H1 (cell line): ENCODE measurements around the gene KCNAB2. TPM values are rescaled to one million over a fixed set of nuclear protein-coding genes. Genes with fewer than 3 reads are reported as not detected.

Source experiments
- CTCF ChIA-PET: fragments of 300-600 bp; sonication (Branson Sonifier 250); formaldehyde crosslinking; loops from one replicate; lab custom pipeline; 2021; ENCODE audit not compliant: partially characterized antibody; lab: Charles Lee
- POLR2A ChIA-PET: fragments of 300-600 bp; sonication (Branson Sonifier 250); formaldehyde crosslinking; loops from one replicate; lab custom pipeline; 2021; ENCODE audit warnings: inconsistent platforms; ENCODE audit not compliant: partially characterized antibody; lab: Charles Lee
- DNase-seq, 2 experiments: peaks; one replicate each; pipeline versions ENCODE4 v3.0.0 to v3.0.0-alpha.2; 2010 to 2022; ENCODE audit warnings: low spot score in 2 of 2, low read depth in 1 of 2, mixed read lengths in 1 of 2
- FAIRE-seq: peaks from 2 replicates; lab custom pipeline; 2011; peaks lifted over from hg19 to GRCh38; lab: Jason Lieb, UNC
- H2AFZ ChIP-seq: 2 replicates; pipeline ENCODE4 v1.8.1; 2012; ENCODE audit warnings: low read length, inconsistent platforms
- H2AK5ac ChIP-seq: 2 replicates; pipeline ENCODE4 v1.6.1; 2013; ENCODE audit warnings: low read depth, low read length
- H2BK120ac ChIP-seq: replicated peaks from 2 replicates; pipeline ENCODE3; 2013; ENCODE audit warnings: low read depth, low read length, inconsistent platforms
- H2BK12ac ChIP-seq: 2 replicates; pipeline ENCODE4 v1.6.1; 2013; ENCODE audit warnings: low read depth, low read length
- H2BK15ac ChIP-seq: 2 replicates; pipeline ENCODE4 v1.6.1; 2013; ENCODE audit warnings: low read length
- H2BK20ac ChIP-seq: 2 replicates; pipeline ENCODE4 v1.6.1; 2013; ENCODE audit warnings: low read length
- H2BK5ac ChIP-seq: 2 replicates; pipeline ENCODE4 v1.6.1; 2013; ENCODE audit warnings: low read depth, low read length
- H3K14ac ChIP-seq: 2 replicates; pipeline ENCODE4 v1.6.1; 2013; ENCODE audit warnings: inconsistent platforms; ENCODE audit not compliant: insufficient read length
- H3K18ac ChIP-seq: 2 replicates; pipeline ENCODE4 v1.6.1; 2013; ENCODE audit warnings: low read length; ENCODE audit errors: extremely low read depth
- H3K23ac ChIP-seq: 2 replicates; pipeline ENCODE4 v1.6.1; 2013; ENCODE audit warnings: inconsistent platforms; ENCODE audit not compliant: insufficient read length
- H3K23me2 ChIP-seq: 2 replicates; pipeline ENCODE4 v1.6.1; 2013; ENCODE audit warnings: low read depth, low read length
- H3K27ac ChIP-seq: 2 replicates; pipeline ENCODE4 v1.6.1; 2011; ENCODE audit warnings: low read depth, low read length, inconsistent platforms
- H3K27me3 ChIP-seq, 4 experiments: replicated peaks in 1 of 4; 1 replicate in 1 of 4; 2 replicates in 3 of 4; pipeline versions ENCODE4 v1.6.1 to v1.8.1; 2011 to 2013; ENCODE audit warnings: low read length in 3 of 4, mild to moderate bottlenecking in 3 of 4, inconsistent platforms in 2 of 4, mixed read lengths in 2 of 4, moderate library complexity in 1 of 4; ENCODE audit not compliant: control insufficient read depth in 3 of 4, insufficient read depth in 3 of 4; ENCODE audit errors: extremely low read depth in 1 of 4
- H3K36me3 ChIP-seq, 4 experiments: 2 replicates each; pipeline versions ENCODE4 v1.6.1 to v1.8.1; 2011 to 2013; ENCODE audit warnings: mild to moderate bottlenecking in 4 of 4, low read length in 3 of 4, moderate library complexity in 2 of 4, control low read depth in 1 of 4, inconsistent platforms in 1 of 4; ENCODE audit not compliant: insufficient read depth in 4 of 4, control insufficient read depth in 2 of 4
- H3K4ac ChIP-seq: replicated peaks from 2 replicates; pipeline ENCODE3; 2013; ENCODE audit warnings: low read length, low read depth, mixed read lengths, inconsistent platforms; ENCODE audit not compliant: insufficient read length
- H3K4me1 ChIP-seq, 4 experiments: replicated peaks in 1 of 4; 1 replicate in 1 of 4; 2 replicates in 3 of 4; pipeline versions ENCODE4 v1.6.1 to v1.8.1; 2011 to 2013; ENCODE audit warnings: low read length in 3 of 4, inconsistent platforms in 2 of 4, mixed read lengths in 1 of 4; ENCODE audit not compliant: insufficient read depth in 4 of 4, control insufficient read depth in 3 of 4
- H3K4me2 ChIP-seq, 2 experiments: 2 replicates each; pipeline versions ENCODE4 v1.6.1 to v1.8.1; 2011 to 2013; ENCODE audit warnings: low read depth in 2 of 2, low read length in 2 of 2, control low read depth in 1 of 2, inconsistent platforms in 1 of 2, mild to moderate bottlenecking in 1 of 2; ENCODE audit not compliant: insufficient read depth in 1 of 2
- H3K4me3 ChIP-seq, 4 experiments: fragments of 200-600, 300-600 bp in 1 of 4; sonication (generic), shearing (Covaris generic), sonication (Bioruptor Twin) in 1 of 4; 2 replicates each; pipeline versions ENCODE4 v1.5.1 to v1.8.1; 2011 to 2016; ENCODE audit warnings: low read length in 4 of 4, low read depth in 3 of 4, control low read depth in 2 of 4, inconsistent platforms in 2 of 4, mild to moderate bottlenecking in 2 of 4, mixed read lengths in 1 of 4, moderate library complexity in 1 of 4; ENCODE audit not compliant: insufficient read depth in 2 of 4; ENCODE audit errors: extremely low read depth in 1 of 4
- H3K56ac ChIP-seq: replicated peaks from 2 replicates; pipeline ENCODE3; 2013; ENCODE audit warnings: low read depth, mild to moderate bottlenecking, mixed read lengths, low read length, inconsistent platforms; ENCODE audit not compliant: insufficient read length
- H3K79me1 ChIP-seq: 2 replicates; pipeline ENCODE4 v1.6.1; 2013; ENCODE audit warnings: low read depth, low read length, control low read depth
- H3K79me2 ChIP-seq, 2 experiments: 2 replicates each; pipeline versions ENCODE4 v1.6.1 to v1.8.1; 2012 to 2013; ENCODE audit warnings: low read length in 2 of 2, mild to moderate bottlenecking in 2 of 2, inconsistent platforms in 1 of 2; ENCODE audit not compliant: insufficient read depth in 2 of 2, control insufficient read depth in 1 of 2
- H3K9ac ChIP-seq, 4 experiments: replicated peaks in 1 of 4; 1 replicate in 1 of 4; 2 replicates in 3 of 4; pipeline versions ENCODE4 v1.6.1 to v1.8.1; 2011 to 2013; ENCODE audit warnings: low read depth in 3 of 4, low read length in 3 of 4, control low read depth in 2 of 4, mild to moderate bottlenecking in 2 of 4, moderate library complexity in 2 of 4, inconsistent platforms in 1 of 4; ENCODE audit errors: extremely low read depth in 1 of 4
- H3K9me3 ChIP-seq, 2 experiments: 2 replicates each; pipeline versions ENCODE4 v1.6.1 to v1.8.1; 2012 to 2013; ENCODE audit warnings: mild to moderate bottlenecking in 2 of 2, moderate library complexity in 2 of 2, control low read depth in 1 of 2, inconsistent platforms in 1 of 2, low read depth in 1 of 2, low read length in 1 of 2, mixed read lengths in 1 of 2; ENCODE audit not compliant: insufficient read depth in 2 of 2
- H4K20me1 ChIP-seq, 2 experiments: replicated peaks in 1 of 2; 2 replicates each; pipeline versions ENCODE3 to v1.8.1; 2011 to 2013; ENCODE audit warnings: inconsistent platforms in 2 of 2, low read length in 2 of 2, mild to moderate bottlenecking in 1 of 2; ENCODE audit not compliant: insufficient read depth in 2 of 2, control insufficient read depth in 1 of 2
- H4K5ac ChIP-seq: 2 replicates; pipeline ENCODE4 v1.6.1; 2013; ENCODE audit warnings: low read length, low read depth, mixed read lengths, inconsistent platforms; ENCODE audit not compliant: insufficient read length
- H4K8ac ChIP-seq: 2 replicates; pipeline ENCODE4 v1.8.0; 2013; ENCODE audit warnings: mild to moderate bottlenecking, moderate library complexity, low read length, inconsistent platforms; ENCODE audit not compliant: insufficient read depth; ENCODE audit errors: extremely low read depth
- H4K91ac ChIP-seq: replicated peaks from 2 replicates; pipeline ENCODE3; 2013; ENCODE audit warnings: low read length, mixed read lengths, inconsistent platforms; ENCODE audit not compliant: insufficient read length
- HDAC2 ChIP-seq, 2 experiments: fragments of 300-600 bp in 1 of 2; sonication (generic) in 1 of 2; IDR thresholded peaks; 2 replicates each; pipeline ENCODE4 v1.6.1; 2011 to 2012; ENCODE audit warnings: low read depth in 2 of 2, low read length in 2 of 2, mild to moderate bottlenecking in 2 of 2, moderate library complexity in 2 of 2, borderline replicate concordance in 1 of 2, inconsistent platforms in 1 of 2
- RFX5 ChIP-seq: IDR thresholded peaks from 2 replicates; pipeline ENCODE4 v1.6.1; 2011; ENCODE audit warnings: low read depth, low read length, improper control_type of control experiment, borderline replicate concordance
- SIRT6 ChIP-seq: IDR thresholded peaks from one replicate; pipeline ENCODE4 v1.7.1; 2012; ENCODE audit warnings: low read length, inconsistent platforms
- YY1 ChIP-seq: IDR thresholded peaks from 2 replicates; pipeline ENCODE4 v1.6.1; 2011; ENCODE audit warnings: low read depth, mild to moderate bottlenecking, low read length
- WGBS, 2 experiments: shearing (Covaris generic) in 1 of 2; methylation state at CpG; one replicate each; pipeline versions ENCODE4 v1.1.6 to v1.1.7; 2013 to 2015; ENCODE audit warnings: low lambda C conversion rate in 2 of 2, mixed read lengths in 2 of 2, inconsistent platforms in 1 of 2, low coverage in 1 of 2, missing lambda C conversion rate in 1 of 2; ENCODE audit not compliant: insufficient replicate concordance in 2 of 2, insufficient coverage in 1 of 2, insufficient read length in 1 of 2; ENCODE audit errors: extremely low coverage in 1 of 2, missing lambda C conversion rate in 1 of 2; 5-methylcytosine and 5-hydroxymethylcytosine counted together
- polyA plus RNA-seq, 7 experiments: library from polyadenylated mRNA; depleted of rRNA in 3 of 7; stranded (reverse) in 5 of 7; unstranded in 2 of 7; fragments of >200 nt in 5 of 7; fragments of 200-250 nt in 2 of 7; gene quantifications; 1 replicate in 5 of 7; 2 replicates in 1 of 7; 4 replicates in 1 of 7; pipeline versions ENCODE4 v1.2.1 to v1.2.3, GENCODE V29; 2011 to 2013; ENCODE audit warnings: missing spikeins in 2 of 7, mixed read lengths in 2 of 7
- total RNA-seq: library from RNA; stranded (reverse); fragmentation: NEBNext Ultra II Directional; extraction: Animal tissue kit (Norgen Biotek cat#: 25700); gene quantifications from 2 replicates; pipeline ENCODE4 v1.2.1, GENCODE V29; 2021

Gene KCNAB2
- total and polyA plus RNA-seq, 2 of the 8 experiments (the other 6 are each of a cell fraction or from before 2014, with no cell fraction given), result 4.5 to 7.0 TPM

GRCh38 chr1:6011161-6011945 is 34.3 kb upstream of the KCNAB2 start:
- Histone ChIP-seq H3K56ac (no peak overlapping the region), H2BK12ac (no peak overlapping the region), H3K79me2 (no peaks in the 10 kb centered on the region), H3K18ac (no peak overlapping the region), H4K8ac (no peak overlapping the region), H3K14ac (no peak overlapping the region), H2AK5ac (0 out of 2 replicates have a peak overlapping the region, but pooled peaks have one; percentile 16), H3K27ac (no peak overlapping the region), H2BK5ac (no peak overlapping the region), H3K23me2 (peaks cover 4% of the 10 kb centered on the region; the same call in 1 of the 2 replicates), H3K23ac (no peak overlapping the region), H3K4me3 (no peak overlapping the region), H3K9ac (no peak overlapping the region), H3K27me3 (no peaks in the 10 kb centered on the region), H3K36me3 (no peaks in the 10 kb centered on the region), H3K79me1 (no peaks in the 10 kb centered on the region), H2AFZ (no peak overlapping the region), H3K4me2 (no peak overlapping the region), H3K4me1 (no peaks in the 10 kb centered on the region), H4K5ac (no peak overlapping the region), H4K91ac (no peak overlapping the region), H2BK120ac (no peak overlapping the region), H4K20me1 (peaks cover 0 to 5% of the 10 kb centered on the region in 2 experiments), H3K4ac (no peak overlapping the region), H3K9me3 (no peaks in the 10 kb centered on the region), H2BK20ac (no peak overlapping the region), H2BK15ac (no peak overlapping the region)
- DNase-seq (no peak), FAIRE-seq (no peak)
- ChIA-PET POLR2A (interaction anchor here (1.2 kb wide), 1 partner anchor 16 kb away, joined by 4 read pairs; no protein-coding TSS in a partner anchor), CTCF (interaction anchor here (0.6 to 2.5 kb wide), 6 partner anchors 8 to 140 kb away, joined by 3 to 9 read pairs (median 3); no protein-coding TSS in a partner anchor)
- TF ChIP-seq RFX5, result no peak
- no peak for TF ChIP-seq YY1
- TF ChIP-seq HDAC2 (IDR thresholded peaks at IDR 0.05; ENCODE audit: borderline replicate concordance in 1 of 2, low read depth in 2 of 2, low read length in 2 of 2), result no peak
- no peak for TF ChIP-seq SIRT6
- 88% methylated on average over 15 of the region's 19 CpGs; no CpG with 5 or more reads in 1 of the 2 experiments for WGBS, 2 experiments
